LNCaP clone FGC (cell line): ENCODE data around the gene AHCYL1.
"Not testable (repeated sequence)": the region's sequence is repeated elsewhere in the genome, so short reads cannot be mapped to it uniquely, and the experiment has no call there.

ENCODE experiments used
- DNase-seq: peaks from one replicate; pipeline ENCODE4 v3.0.0-alpha.2; 2011; ENCODE audit warnings: low read depth
- H3K4me3 ChIP-seq: 2 replicates; pipeline ENCODE4 v1.5.1; 2011; ENCODE audit warnings: mild to moderate bottlenecking, low read depth, low read length, control low read depth
- TF ChIP-seq, protein P1 (sequence below): IDR thresholded peaks from 2 replicates; pipeline ENCODE4 v1.5.1; 2012; ENCODE audit warnings: mild to moderate bottlenecking; ENCODE audit not compliant: control insufficient read depth, insufficient read depth; ENCODE audit errors: extremely low read depth

Gene AHCYL1

GRCh38 chr1:110017792-110018191 lies 33.2 kb downstream of the AHCYL1 start:
- no peak for DNase-seq
- TF ChIP-seq, protein P1, sequence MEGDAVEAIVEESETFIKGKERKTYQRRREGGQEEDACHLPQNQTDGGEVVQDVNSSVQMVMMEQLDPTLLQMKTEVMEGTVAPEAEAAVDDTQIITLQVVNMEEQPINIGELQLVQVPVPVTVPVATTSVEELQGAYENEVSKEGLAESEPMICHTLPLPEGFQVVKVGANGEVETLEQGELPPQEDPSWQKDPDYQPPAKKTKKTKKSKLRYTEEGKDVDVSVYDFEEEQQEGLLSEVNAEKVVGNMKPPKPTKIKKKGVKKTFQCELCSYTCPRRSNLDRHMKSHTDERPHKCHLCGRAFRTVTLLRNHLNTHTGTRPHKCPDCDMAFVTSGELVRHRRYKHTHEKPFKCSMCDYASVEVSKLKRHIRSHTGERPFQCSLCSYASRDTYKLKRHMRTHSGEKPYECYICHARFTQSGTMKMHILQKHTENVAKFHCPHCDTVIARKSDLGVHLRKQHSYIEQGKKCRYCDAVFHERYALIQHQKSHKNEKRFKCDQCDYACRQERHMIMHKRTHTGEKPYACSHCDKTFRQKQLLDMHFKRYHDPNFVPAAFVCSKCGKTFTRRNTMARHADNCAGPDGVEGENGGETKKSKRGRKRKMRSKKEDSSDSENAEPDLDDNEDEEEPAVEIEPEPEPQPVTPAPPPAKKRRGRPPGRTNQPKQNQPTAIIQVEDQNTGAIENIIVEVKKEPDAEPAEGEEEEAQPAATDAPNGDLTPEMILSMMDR, result no peak
- H3K4me3 ChIP-seq, result no peak overlapping the region

DNA sequence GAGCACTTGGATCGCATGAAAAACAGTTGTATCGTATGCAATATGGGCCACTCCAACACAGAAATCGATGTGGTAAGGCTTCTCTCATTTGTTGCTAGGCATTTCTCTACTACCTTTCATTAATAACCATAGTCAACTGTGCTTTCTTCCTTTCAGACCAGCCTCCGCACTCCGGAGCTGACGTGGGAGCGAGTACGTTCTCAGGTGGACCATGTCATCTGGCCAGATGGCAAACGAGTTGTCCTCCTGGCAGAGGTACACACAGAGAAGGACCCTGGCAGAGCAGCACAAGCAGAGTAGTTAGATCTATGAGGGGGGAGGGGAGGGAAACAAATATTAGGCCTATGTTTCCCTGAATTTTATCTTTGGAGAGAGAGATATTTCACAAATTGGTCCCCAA lies 33.8 kb downstream of the AHCYL1 start:
- no peak overlapping the region for H3K4me3 ChIP-seq
- TF ChIP-seq, protein P1, result no peak
- DNase-seq, result no peak

GRCh38 chr1:110019770-110020169 lies 35.2 kb downstream of the AHCYL1 start:
- H3K4me3 ChIP-seq, result no peak overlapping the region
- TF ChIP-seq, protein P1, result no peak
- peak; percentile 96 for DNase-seq

DNA sequence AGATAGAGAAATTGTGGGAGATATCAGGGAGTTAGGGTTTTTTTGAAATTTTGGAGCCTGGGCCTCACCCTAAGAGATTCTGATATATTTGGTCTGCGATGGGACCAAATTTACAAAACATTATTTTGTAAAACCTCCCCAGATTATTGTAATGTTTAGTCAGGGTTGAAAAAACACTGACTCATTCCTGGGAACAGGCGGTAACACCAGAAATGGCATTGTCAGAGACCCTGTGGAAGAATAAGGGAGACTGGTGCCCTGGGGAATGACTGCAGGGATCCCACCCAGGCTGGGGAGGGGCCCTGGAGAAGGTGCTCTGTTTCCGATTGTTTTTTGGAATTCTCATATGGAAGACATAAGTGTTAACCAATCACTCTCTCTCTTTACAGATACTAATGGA lies 36.7 kb downstream of the AHCYL1 start:
- no peak for DNase-seq
- TF ChIP-seq, protein P1, result no peak
- H3K4me3 ChIP-seq, result no peak overlapping the region

DNA sequence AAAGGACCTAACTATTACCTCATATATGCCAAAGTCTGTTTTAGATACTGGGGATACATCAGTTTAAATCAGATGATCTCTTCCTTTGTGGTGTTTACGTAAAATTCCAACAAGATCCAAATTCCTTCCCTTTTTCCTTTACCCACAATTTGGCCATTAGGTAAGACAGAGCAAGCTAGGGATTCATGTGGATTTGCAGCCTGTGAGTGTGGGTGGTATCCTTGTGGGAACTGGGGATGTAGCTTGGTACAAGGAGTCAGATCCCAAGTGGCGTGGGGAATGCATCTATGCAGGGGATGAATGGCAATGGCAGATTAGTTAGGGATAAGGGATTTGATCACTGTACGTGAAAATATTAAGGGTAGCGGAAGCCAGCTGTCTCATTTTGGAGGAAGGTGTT lies 40.0 kb downstream of the AHCYL1 start:
- H3K4me3 ChIP-seq, result no peak overlapping the region
- no peak for DNase-seq
- TF ChIP-seq, protein P1, result no peak

- DNase-seq, H3K4me3 ChIP-seq: not testable (repeated sequence)
These were observed 46.1 kb downstream of the AHCYL1 start for GRCh38 chr1:110030687-110031086.

- H3K4me3 ChIP-seq, result no peak overlapping the region
- DNase-seq, result no peak
- TF ChIP-seq, protein P1, result no peak
These were observed 47.8 kb downstream of the AHCYL1 start for GRCh38 chr1:110032327-110032726.
